Naive thymus-derived CD4-positive, alpha-beta T cell (primary cell): Measurements from ENCODE around the gene SYNPR. TPM values are rescaled to one million over a fixed set of nuclear protein-coding genes. Genes with fewer than 3 reads are reported as not detected.

Source experiments
- ATAC-seq: fragments of 150-1000 bp; cut with Tn5 transposase; 2 replicates; pipeline ENCODE4 v1.10.0; 2021; ENCODE audit warnings: mild to moderate bottlenecking, moderate library complexity
- CTCF ChIA-PET: fragments of 350-600 bp; sonication (Branson Sonifier 250); formaldehyde crosslinking; loops from one replicate; lab custom pipeline; 2021; ENCODE audit warnings: antibody characterized with exemption; lab: Charles Lee
- POLR2A ChIA-PET: fragments of 350-600 bp; sonication (Branson Sonifier 250); formaldehyde crosslinking; loops from one replicate; lab custom pipeline; 2021; ENCODE audit warnings: antibody characterized with exemption, inconsistent platforms; lab: Charles Lee
- DNase-seq, 9 donors: peaks; one replicate each; pipeline versions ENCODE4 v3.0.0 to v3.0.0-alpha.2; 2020 to 2022; ENCODE audit warnings: mixed read lengths in 1 of 9
- H3K27ac ChIP-seq: one replicate; pipeline ENCODE4 v1.7.0; 2013; ENCODE audit warnings: mild to moderate bottlenecking, low read depth, low read length, moderate library complexity
- H3K27me3 ChIP-seq, 2 donors: one replicate each; pipeline ENCODE4 v1.7.0; 2013; ENCODE audit warnings: low read length in 2 of 2, mild to moderate bottlenecking in 2 of 2, moderate library complexity in 2 of 2; ENCODE audit not compliant: control insufficient read depth in 2 of 2, insufficient read depth in 2 of 2
- H3K36me3 ChIP-seq, 3 experiments: 1 replicate in 2 of 3; 2 replicates in 1 of 3; pipeline ENCODE4 v1.7.0; 2013; ENCODE audit warnings: low read length in 3 of 3, mild to moderate bottlenecking in 3 of 3, moderate library complexity in 1 of 3; ENCODE audit not compliant: insufficient read depth in 3 of 3, control insufficient read depth in 2 of 3
- H3K4me1 ChIP-seq, 2 donors: one replicate each; pipeline ENCODE4 v1.7.0; 2013; ENCODE audit warnings: low read length in 2 of 2, mild to moderate bottlenecking in 2 of 2, moderate library complexity in 1 of 2; ENCODE audit not compliant: control insufficient read depth in 2 of 2, insufficient read depth in 2 of 2
- H3K4me3 ChIP-seq: 2 replicates; pipeline ENCODE4 v1.7.0; 2013; ENCODE audit warnings: mild to moderate bottlenecking, low read length
- H3K9me3 ChIP-seq, 3 experiments: 1 replicate in 2 of 3; 2 replicates in 1 of 3; pipeline ENCODE4 v1.7.0; 2013; ENCODE audit warnings: low read length in 3 of 3; ENCODE audit not compliant: control insufficient read depth in 2 of 3
- H3K27ac Mint-ChIP-seq, 9 donors: one replicate each; pipeline ENCODE4 v1.8.0; 2020 to 2022; ENCODE audit warnings: mixed read lengths in 9 of 9, mild to moderate bottlenecking in 8 of 9, moderate library complexity in 5 of 9, inconsistent platforms in 2 of 9
- H3K27me3 Mint-ChIP-seq, 5 donors: one replicate each; pipeline ENCODE4 v1.8.0; 2021 to 2022; ENCODE audit warnings: mixed read lengths in 5 of 5, mild to moderate bottlenecking in 1 of 5
- H3K36me3 Mint-ChIP-seq, 5 donors: one replicate each; pipeline ENCODE4 v1.8.0; 2020 to 2022; ENCODE audit warnings: mixed read lengths in 5 of 5, mild to moderate bottlenecking in 3 of 5, inconsistent platforms in 1 of 5
- H3K4me1 Mint-ChIP-seq, 7 donors: one replicate each; pipeline ENCODE4 v1.8.0; 2020 to 2022; ENCODE audit warnings: mixed read lengths in 7 of 7, mild to moderate bottlenecking in 3 of 7, inconsistent platforms in 1 of 7
- H3K4me3 Mint-ChIP-seq, 10 donors: one replicate each; pipeline ENCODE4 v1.8.0; 2020 to 2022; ENCODE audit warnings: mild to moderate bottlenecking in 10 of 10, mixed read lengths in 10 of 10, moderate library complexity in 6 of 10, inconsistent platforms in 2 of 10
- H3K9me3 Mint-ChIP-seq, 11 donors: one replicate each; pipeline ENCODE4 v1.8.0; 2020 to 2022; ENCODE audit warnings: mixed read lengths in 11 of 11, mild to moderate bottlenecking in 4 of 11, inconsistent platforms in 1 of 11, moderate library complexity in 1 of 11
- intact Hi-C, 2 donors: fragments of 100-400 bp; cut with micrococcal nuclease; formaldehyde crosslinking; loops; one replicate each; pipeline ENCODE4 v1.15.1; 2023
- polyA plus RNA-seq, 2 donors: library from polyadenylated mRNA; unstranded; fragments of 300-500 nt; fragmentation: Illumina TruSeq; gene quantifications; one replicate each; pipeline ENCODE4 v1.2.3, GENCODE V29; 2021
- total RNA-seq, 6 experiments: library from RNA in 5 of 6; stranded (reverse) in 5 of 6; gene quantifications; 1 replicate in 5 of 6; 2 replicates in 1 of 6; pipeline ENCODE4 v1.2.3 and lab custom pipeline; 2021 to 2026

SYNPR gene
- total and polyA plus RNA-seq, 7 experiments from 2014 or later: not detected

DNA sequence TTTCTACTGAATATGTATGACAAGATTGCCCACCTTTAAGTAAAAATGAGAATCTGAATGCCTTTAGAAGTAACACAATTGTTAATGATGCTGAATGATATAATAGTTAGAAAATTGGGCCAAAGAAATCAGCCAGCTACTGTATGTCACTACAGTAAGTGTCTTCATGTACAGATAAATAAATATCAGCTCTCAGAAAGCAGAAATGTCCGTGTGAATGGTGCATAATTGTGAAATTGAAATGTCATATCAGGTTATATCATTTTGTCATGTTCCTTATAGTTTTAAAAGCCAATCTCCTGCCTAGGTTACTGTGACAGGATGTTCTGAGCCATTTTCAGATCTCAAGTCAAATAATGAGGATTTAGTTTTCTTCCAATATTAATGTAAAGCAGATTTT, 283.8 kb downstream of the SYNPR start:
- no peak for DNase-seq
- no peaks in the 10 kb centered on the region for H3K4me1 ChIP-seq
- H3K27ac ChIP-seq: no peak overlapping the region
- no peak overlapping the region for H3K27ac Mint-ChIP-seq
- ChIA-PET POLR2A (no interaction called here), CTCF (no interaction called here)
- H3K9me3 Mint-ChIP-seq: peaks cover 0 to 4% (median 0%) of the 10 kb centered on the region in 11 donors
- no peaks in the 10 kb centered on the region for H3K36me3 ChIP-seq
- no peaks in the 10 kb centered on the region for H3K36me3 Mint-ChIP-seq
- H3K4me3 Mint-ChIP-seq: no peak overlapping the region
- no peaks in the 10 kb centered on the region for H3K9me3 ChIP-seq
- H3K4me1 Mint-ChIP-seq: peaks cover 0 to 1% (median 0%) of the 10 kb centered on the region in 7 donors
- H3K4me3 ChIP-seq: no peak overlapping the region
- intact Hi-C loops: no loop called here
- H3K27me3 ChIP-seq: no peaks in the 10 kb centered on the region
- ATAC-seq: no peak
- H3K27me3 Mint-ChIP-seq: no peaks in the 10 kb centered on the region

DNA sequence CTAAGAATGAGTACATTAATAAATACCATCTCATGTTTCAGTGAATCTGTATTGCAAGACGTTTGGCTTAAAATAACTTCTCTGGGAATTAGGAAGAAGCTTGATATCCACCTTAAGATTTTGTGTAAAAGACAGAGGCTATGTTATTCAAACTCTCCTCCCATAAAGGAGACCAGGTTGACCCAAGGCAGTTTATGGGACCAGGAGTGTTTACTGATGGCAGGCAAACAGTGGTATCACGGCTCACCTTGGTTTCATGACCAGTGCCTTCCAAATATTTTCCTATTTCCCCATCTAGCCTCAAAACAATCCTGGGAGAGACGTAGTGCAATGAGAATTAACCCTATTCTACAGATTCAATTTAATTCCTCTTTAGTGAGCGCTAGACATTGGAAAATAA, 284.2 kb downstream of the SYNPR start:
- no peaks in the 10 kb centered on the region for H3K4me1 ChIP-seq
- Mint-ChIP-seq H3K9me3 (peaks cover 0 to 4% (median 0%) of the 10 kb centered on the region in 11 donors), H3K27ac (no peak overlapping the region), H3K4me1 (peaks cover 0 to 1% (median 0%) of the 10 kb centered on the region in 7 donors), H3K27me3 (no peaks in the 10 kb centered on the region), H3K4me3 (no peak overlapping the region), H3K36me3 (no peaks in the 10 kb centered on the region)
- H3K27ac ChIP-seq: no peak overlapping the region
- ATAC-seq: no peak
- intact Hi-C loops: no loop called here
- H3K36me3 ChIP-seq: no peaks in the 10 kb centered on the region
- H3K4me3 ChIP-seq: no peak overlapping the region
- no peaks in the 10 kb centered on the region for H3K9me3 ChIP-seq
- DNase-seq: no peak
- no peaks in the 10 kb centered on the region for H3K27me3 ChIP-seq
- ChIA-PET CTCF (no interaction called here), POLR2A (no interaction called here)

- Histone ChIP-seq H3K36me3 (no peaks in the 10 kb centered on the region), H3K9me3 (no peaks in the 10 kb centered on the region), H3K27ac (no peak overlapping the region), H3K4me1 (no peaks in the 10 kb centered on the region), H3K27me3 (no peaks in the 10 kb centered on the region), H3K4me3 (no peak overlapping the region)
- Mint-ChIP-seq H3K4me3 (no peak overlapping the region), H3K36me3 (no peaks in the 10 kb centered on the region), H3K4me1 (peaks cover 0 to 1% (median 0%) of the 10 kb centered on the region in 7 donors), H3K9me3 (peaks cover 0 to 4% (median 0%) of the 10 kb centered on the region in 11 donors), H3K27ac (no peak overlapping the region), H3K27me3 (no peaks in the 10 kb centered on the region)
- ATAC-seq (no peak), DNase-seq (no peak)
- POLR2A ChIA-PET: no interaction called here
- intact Hi-C loops: no loop called here
- CTCF ChIA-PET: no interaction called here
These were observed 285.5 kb downstream of the SYNPR start for GRCh38 chr3:63563572-63563971.

- intact Hi-C loops: no loop called here
- no peaks in the 10 kb centered on the region for H3K4me1 Mint-ChIP-seq
- Histone ChIP-seq H3K4me3 (no peak overlapping the region), H3K27ac (no peak overlapping the region), H3K27me3 (no peaks in the 10 kb centered on the region), H3K4me1 (no peaks in the 10 kb centered on the region), H3K9me3 (no peaks in the 10 kb centered on the region), H3K36me3 (no peaks in the 10 kb centered on the region)
- ATAC-seq (no peak), DNase-seq (no peak)
- H3K27me3 Mint-ChIP-seq: no peaks in the 10 kb centered on the region
- POLR2A ChIA-PET: no interaction called here
- CTCF ChIA-PET: no interaction called here
- H3K27ac Mint-ChIP-seq: no peak overlapping the region
- peaks cover 0 to 4% (median 0%) of the 10 kb centered on the region in 11 donors for H3K9me3 Mint-ChIP-seq
- H3K36me3 Mint-ChIP-seq: no peaks in the 10 kb centered on the region
- no peak overlapping the region for H3K4me3 Mint-ChIP-seq
These were observed 287.1 kb downstream of the SYNPR start for GRCh38 chr3:63565220-63565619.

DNA sequence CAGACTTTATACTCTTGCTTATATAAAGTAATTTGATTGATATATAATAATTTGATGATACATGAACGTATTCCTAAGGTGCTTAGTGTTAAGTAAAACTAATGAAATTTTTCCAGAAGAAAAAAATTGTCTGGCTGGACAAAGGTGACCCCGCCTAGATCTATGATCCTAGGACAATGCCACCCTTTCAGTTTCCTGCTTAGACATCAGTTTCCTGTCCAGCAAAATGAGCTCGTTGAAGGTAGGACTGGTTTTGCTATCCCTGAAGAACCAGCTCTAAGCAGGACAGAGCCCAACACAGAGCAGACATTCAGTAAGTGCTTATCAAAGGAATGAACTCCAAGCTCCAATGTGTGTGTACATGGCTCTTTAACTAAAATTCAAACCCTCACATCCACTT, 293.6 kb downstream of the SYNPR start:
- no peaks in the 10 kb centered on the region for H3K9me3 ChIP-seq
- H3K36me3 ChIP-seq: no peaks in the 10 kb centered on the region
- DNase-seq (no peak), ATAC-seq (no peak)
- H3K4me1 ChIP-seq: no peaks in the 10 kb centered on the region
- CTCF ChIA-PET: no interaction called here
- Mint-ChIP-seq H3K4me3 (no peak overlapping the region), H3K27ac (no peak overlapping the region), H3K9me3 (peaks cover 0 to 2% (median 0%) of the 10 kb centered on the region in 11 donors), H3K36me3 (no peaks in the 10 kb centered on the region), H3K4me1 (no peaks in the 10 kb centered on the region), H3K27me3 (peaks cover 0 to 5% (median 0%) of the 10 kb centered on the region in 5 donors)
- intact Hi-C loops: no loop called here
- no peak overlapping the region for H3K4me3 ChIP-seq
- POLR2A ChIA-PET: no interaction called here
- no peaks in the 10 kb centered on the region for H3K27me3 ChIP-seq
- no peak overlapping the region for H3K27ac ChIP-seq

GRCh38 chr3:63576846-63577245, 298.7 kb downstream of the SYNPR start:
- Histone ChIP-seq H3K27me3 (no peaks in the 10 kb centered on the region), H3K4me3 (no peak overlapping the region), H3K4me1 (no peaks in the 10 kb centered on the region), H3K36me3 (no peaks in the 10 kb centered on the region), H3K27ac (no peak overlapping the region), H3K9me3 (no peaks in the 10 kb centered on the region)
- H3K27ac Mint-ChIP-seq: no peak overlapping the region
- peaks cover 0 to 4% (median 0%) of the 10 kb centered on the region in 7 donors for H3K4me1 Mint-ChIP-seq
- ChIA-PET CTCF (no interaction called here), POLR2A (no interaction called here)
- peaks cover 0 to 4% (median 0%) of the 10 kb centered on the region in 11 donors for H3K9me3 Mint-ChIP-seq
- no peak overlapping the region for H3K4me3 Mint-ChIP-seq
- DNase-seq (no peak), ATAC-seq (no peak)
- H3K27me3 Mint-ChIP-seq: peaks cover 0 to 5% (median 0%) of the 10 kb centered on the region in 5 donors
- intact Hi-C loops: no loop called here
- no peaks in the 10 kb centered on the region for H3K36me3 Mint-ChIP-seq

DNA sequence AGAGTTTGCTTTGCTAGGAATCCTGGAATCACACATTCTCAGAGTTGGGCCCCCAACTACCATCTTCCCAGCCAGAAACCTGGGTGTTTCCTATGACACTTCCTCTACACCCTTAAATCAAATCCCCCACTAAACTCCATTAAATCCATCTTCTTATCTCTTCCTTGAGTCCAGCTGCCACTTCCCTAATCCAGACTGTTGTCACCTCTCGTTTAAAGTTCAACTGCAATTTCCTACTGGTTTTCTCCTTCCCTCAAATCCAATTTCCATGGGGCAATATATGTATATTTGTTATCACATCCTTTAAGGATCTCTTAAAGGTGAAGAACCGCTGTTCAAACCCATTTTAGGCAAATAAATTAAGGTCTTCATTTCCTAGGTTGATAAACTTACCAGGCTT, 300.8 kb downstream of the SYNPR start:
- Histone ChIP-seq H3K4me3 (no peak overlapping the region), H3K36me3 (no peaks in the 10 kb centered on the region), H3K9me3 (no peaks in the 10 kb centered on the region), H3K27me3 (no peaks in the 10 kb centered on the region), H3K27ac (no peak overlapping the region), H3K4me1 (no peaks in the 10 kb centered on the region)
- DNase-seq (no peak), ATAC-seq (no peak)
- intact Hi-C loops: no loop called here
- H3K9me3 Mint-ChIP-seq: peaks cover 0 to 8% (median 0%) of the 10 kb centered on the region in 11 donors
- H3K27me3 Mint-ChIP-seq: peaks cover 0 to 14% (median 3%) of the 10 kb centered on the region in 5 donors
- peaks cover 0 to 4% (median 0%) of the 10 kb centered on the region in 7 donors for H3K4me1 Mint-ChIP-seq
- no peak overlapping the region for H3K4me3 Mint-ChIP-seq
- no peak overlapping the region for H3K27ac Mint-ChIP-seq
- no peaks in the 10 kb centered on the region for H3K36me3 Mint-ChIP-seq
- ChIA-PET CTCF (interaction anchor here (0.6 kb wide), 1 partner anchor 28 kb away, joined by 4 read pairs; no protein-coding TSS in a partner anchor), POLR2A (no interaction called here)
